GM19395 (cell line): ENCODE measurements around the gene SNRNP48.

Source experiments
- ATAC-seq: cut with Tn5 transposase; IDR thresholded peaks from one replicate; pipeline ENCODE4 v1.9.1; 2021; ENCODE audit warnings: mild to moderate bottlenecking, moderate library complexity; ENCODE audit not compliant: unreplicated experiment

Gene SNRNP48

GRCh38 chr6:7589949-7590917 is at the start of gene SNRNP48:
TSS of gene SNRNP48 (plus strand) at chr6:7590198. CDS start at chr6:7590258, 60 bp downstream.
- ATAC-seq = peak; percentile 99

GRCh38 chr6:7540595-7540994 is 49.4 kb upstream of the SNRNP48 start:
- ATAC-seq = no peak

GRCh38 chr6:7541175-7542064 is 48.6 kb upstream of the SNRNP48 start, which contains the start of gene DSP:
TSS of gene DSP (plus strand) at chr6:7541671. CDS start at chr6:7541916, 245 bp downstream.
- no peak for ATAC-seq

- ATAC-seq = no peak
Observed at GRCh38 chr6:7542065-7542873, 47.7 kb upstream of the SNRNP48 start.

GRCh38 chr6:7542874-7543624 is 46.9 kb upstream of the SNRNP48 start:
- no peak for ATAC-seq

- ATAC-seq = no peak
Observed at GRCh38 chr6:7543789-7544424, 46.1 kb upstream of the SNRNP48 start.

- ATAC-seq = no peak
Observed at GRCh38 chr6:7544597-7544996, 45.4 kb upstream of the SNRNP48 start.

GRCh38 chr6:7545316-7546019 is 44.5 kb upstream of the SNRNP48 start:
- no peak for ATAC-seq

- no peak for ATAC-seq
Observed at GRCh38 chr6:7546020-7546369, 44.0 kb upstream of the SNRNP48 start.

- ATAC-seq = no peak
Observed at GRCh38 chr6:7546383-7546782, 43.6 kb upstream of the SNRNP48 start.

- ATAC-seq = no peak
Observed at GRCh38 chr6:7546896-7547295, 43.1 kb upstream of the SNRNP48 start.

GRCh38 chr6:7547315-7547714 is 42.7 kb upstream of the SNRNP48 start:
- ATAC-seq = no peak

- no peak for ATAC-seq
Observed at GRCh38 chr6:7550433-7550801, 39.6 kb upstream of the SNRNP48 start.

- no peak for ATAC-seq
Observed at GRCh38 chr6:7554533-7555275, 35.3 kb upstream of the SNRNP48 start.

GRCh38 chr6:7555671-7556070 is 34.3 kb upstream of the SNRNP48 start:
- no peak for ATAC-seq

GRCh38 chr6:7556394-7557106 is 33.4 kb upstream of the SNRNP48 start:
- no peak for ATAC-seq

GRCh38 chr6:7557652-7558051 is 32.3 kb upstream of the SNRNP48 start:
- ATAC-seq = no peak

GRCh38 chr6:7558781-7559180 is 31.2 kb upstream of the SNRNP48 start:
- ATAC-seq = no peak
